ENCODE results near the gene GUSB.

Gene GUSB

GRCh38 chr7:65988084-65988483, 6.1 kb upstream of the GUSB start:
- no peaks in the 10 kb centered on the region for H3K9me3 ChIP-seq (replicated peaks; ENCODE audit: insufficient read depth, low read length)
- no peak overlapping the region for H3K27ac ChIP-seq (ENCODE audit: low read length)
- no peak overlapping the region for H2AFZ ChIP-seq (ENCODE audit: low read length)
- H3K4me2 ChIP-seq (ENCODE audit: low read depth, low read length), result no peak overlapping the region
- no peak overlapping the region for H3K4me3 ChIP-seq (ENCODE audit: low read length)
- TF ChIP-seq, protein P1, sequence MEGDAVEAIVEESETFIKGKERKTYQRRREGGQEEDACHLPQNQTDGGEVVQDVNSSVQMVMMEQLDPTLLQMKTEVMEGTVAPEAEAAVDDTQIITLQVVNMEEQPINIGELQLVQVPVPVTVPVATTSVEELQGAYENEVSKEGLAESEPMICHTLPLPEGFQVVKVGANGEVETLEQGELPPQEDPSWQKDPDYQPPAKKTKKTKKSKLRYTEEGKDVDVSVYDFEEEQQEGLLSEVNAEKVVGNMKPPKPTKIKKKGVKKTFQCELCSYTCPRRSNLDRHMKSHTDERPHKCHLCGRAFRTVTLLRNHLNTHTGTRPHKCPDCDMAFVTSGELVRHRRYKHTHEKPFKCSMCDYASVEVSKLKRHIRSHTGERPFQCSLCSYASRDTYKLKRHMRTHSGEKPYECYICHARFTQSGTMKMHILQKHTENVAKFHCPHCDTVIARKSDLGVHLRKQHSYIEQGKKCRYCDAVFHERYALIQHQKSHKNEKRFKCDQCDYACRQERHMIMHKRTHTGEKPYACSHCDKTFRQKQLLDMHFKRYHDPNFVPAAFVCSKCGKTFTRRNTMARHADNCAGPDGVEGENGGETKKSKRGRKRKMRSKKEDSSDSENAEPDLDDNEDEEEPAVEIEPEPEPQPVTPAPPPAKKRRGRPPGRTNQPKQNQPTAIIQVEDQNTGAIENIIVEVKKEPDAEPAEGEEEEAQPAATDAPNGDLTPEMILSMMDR (IDR thresholded peaks at IDR 0.05; ENCODE audit: low read length), result no peak
- TF ChIP-seq EZH2phosphoT487 (IDR thresholded peaks at IDR 0.05; ENCODE audit: low read length) (no peak), EZH2 (optimal IDR thresholded peaks at IDR 0.05; ENCODE audit: low read depth, low read length) (no peak)
- no peaks in the 10 kb centered on the region for H3K9me2 ChIP-seq (replicated peaks; ENCODE audit: insufficient read depth, low read length)
- H3F3A ChIP-seq (ENCODE audit: insufficient read depth, low read length), result no peaks in the 10 kb centered on the region
- no peaks in the 10 kb centered on the region for H3K79me2 ChIP-seq (ENCODE audit: low read length)
- no peaks in the 10 kb centered on the region for H4K20me1 ChIP-seq (ENCODE audit: insufficient read depth, low read length)
- no peak for DNase-seq
- no peaks in the 10 kb centered on the region for H3K36me3 ChIP-seq (replicated peaks; ENCODE audit: insufficient read depth, low read length)
- H3K27me3 ChIP-seq (replicated peaks; ENCODE audit: insufficient read depth, low read length), result no peaks in the 10 kb centered on the region
- H3K9ac ChIP-seq (ENCODE audit: low read length), result no peak overlapping the region
- no peaks in the 10 kb centered on the region for H3K4me1 ChIP-seq (ENCODE audit: low read length)

DNA sequence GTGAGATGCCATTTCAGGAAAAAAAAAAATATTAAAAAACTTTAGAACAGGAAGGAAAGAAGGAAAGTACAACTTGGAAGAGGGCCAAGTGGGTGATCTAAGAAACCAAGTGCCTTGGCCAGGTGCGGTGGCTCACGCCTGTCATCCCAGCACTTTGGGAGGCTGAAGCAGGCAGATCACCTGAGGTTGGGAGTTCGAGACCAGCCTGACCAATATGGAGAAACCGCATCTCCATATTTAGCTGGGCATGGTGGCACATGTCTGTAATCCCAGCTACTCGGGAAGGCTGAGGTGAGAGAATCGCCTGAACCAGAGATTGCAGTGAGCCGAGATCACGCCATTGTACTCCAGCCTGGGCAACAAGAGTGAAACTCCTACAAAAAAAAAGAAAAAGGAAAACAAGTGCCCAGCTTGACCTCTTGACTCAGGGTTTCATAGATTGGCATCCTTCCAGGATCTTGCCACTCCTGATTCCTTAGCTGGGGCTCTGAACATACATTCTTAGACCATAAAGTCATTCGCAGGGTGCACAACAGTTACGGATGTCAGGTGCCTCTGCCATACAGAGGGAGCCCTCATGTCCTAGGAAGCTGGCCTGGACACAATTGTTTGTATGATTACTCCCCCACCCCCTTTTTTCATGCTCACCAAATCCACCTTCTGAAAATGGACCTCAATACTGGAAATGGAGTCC, 2.1 kb upstream of the GUSB start:
- Histone ChIP-seq H3K27ac (ENCODE audit: low read length) (no peak overlapping the region), H3K9me3 (replicated peaks; ENCODE audit: insufficient read depth, low read length) (no peaks in the 10 kb centered on the region), H3F3A (ENCODE audit: insufficient read depth, low read length) (no peaks in the 10 kb centered on the region), H3K79me2 (ENCODE audit: low read length) (peaks cover 29% of the 10 kb centered on the region), H3K4me3 (ENCODE audit: low read length) (no peak overlapping the region), H3K4me1 (ENCODE audit: low read length) (0 out of 2 replicates have a peak, but pooled peaks cover 3% of the 10 kb centered on the region), H4K20me1 (ENCODE audit: insufficient read depth, low read length) (peaks cover 4% of the 10 kb centered on the region; the same call in 1 of the 2 replicates), H3K27me3 (replicated peaks; ENCODE audit: insufficient read depth, low read length) (no peaks in the 10 kb centered on the region), H3K36me3 (replicated peaks; ENCODE audit: insufficient read depth, low read length) (no peaks in the 10 kb centered on the region), H3K9me2 (replicated peaks; ENCODE audit: insufficient read depth, low read length) (no peaks in the 10 kb centered on the region), H3K9ac (ENCODE audit: low read length) (no peak overlapping the region), H3K4me2 (ENCODE audit: low read depth, low read length) (no peak overlapping the region), H2AFZ (ENCODE audit: low read length) (no peak overlapping the region)
- no peak for TF ChIP-seq EZH2 (optimal IDR thresholded peaks at IDR 0.05; ENCODE audit: low read depth, low read length)
- TF ChIP-seq, protein P1 (IDR thresholded peaks at IDR 0.05; ENCODE audit: low read length), result no peak
- no peak for TF ChIP-seq EZH2phosphoT487 (IDR thresholded peaks at IDR 0.05; ENCODE audit: low read length)
- DNase-seq, result no peak

DNA sequence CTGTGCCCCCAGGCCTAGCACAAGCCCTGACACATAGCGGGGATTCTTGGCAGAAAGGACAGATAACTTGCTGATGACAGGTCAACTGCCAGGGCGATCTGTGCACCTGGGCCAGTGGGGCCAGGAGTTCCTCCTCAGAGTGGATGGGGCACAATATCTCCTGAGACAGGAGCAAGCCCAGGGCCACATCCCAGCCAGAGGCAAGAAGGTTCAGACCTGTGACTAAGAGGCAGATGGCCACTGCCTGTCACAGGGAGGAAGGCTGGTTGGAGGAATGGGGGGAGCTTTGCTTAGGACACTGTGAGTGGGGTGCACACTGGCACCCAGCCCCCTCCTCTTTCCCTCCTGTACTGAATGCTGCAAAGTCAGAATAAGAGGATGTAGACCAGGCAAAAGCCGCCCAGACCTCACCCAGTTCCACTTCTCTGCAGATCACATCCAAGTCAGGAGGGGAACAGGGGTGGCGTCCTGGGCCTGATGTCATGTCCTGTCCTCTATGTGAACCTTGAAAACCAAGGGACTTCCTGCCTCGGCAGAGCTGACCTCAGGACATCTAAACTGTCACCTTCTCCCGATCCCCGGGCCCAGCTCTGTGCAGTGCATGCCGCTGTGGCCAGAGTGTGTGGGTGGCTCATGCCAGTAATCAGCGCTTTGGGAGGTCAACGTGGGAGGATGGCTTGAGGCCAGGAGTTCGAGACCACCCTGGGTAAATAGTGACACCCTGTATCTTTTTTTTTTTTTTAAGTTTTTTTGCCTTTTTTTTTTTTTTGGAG, 1.3 kb downstream of the GUSB start:
- Histone ChIP-seq H2AFZ (ENCODE audit: low read length) (no peak overlapping the region), H3K4me2 (ENCODE audit: low read depth, low read length) (peak overlapping the region; percentile 86; the same call in 1 of the 2 replicates), H3K36me3 (replicated peaks; ENCODE audit: insufficient read depth, low read length) (no peaks in the 10 kb centered on the region), H4K20me1 (ENCODE audit: insufficient read depth, low read length) (peaks cover 4% of the 10 kb centered on the region; the same call in 1 of the 2 replicates), H3K9me2 (replicated peaks; ENCODE audit: insufficient read depth, low read length) (no peaks in the 10 kb centered on the region), H3K27ac (ENCODE audit: low read length) (peak overlapping the region; percentile 10; the same call in 1 of the 2 replicates), H3K9ac (ENCODE audit: low read length) (peak overlapping the region; percentile 96; the same call in 1 of the 2 replicates), H3K27me3 (replicated peaks; ENCODE audit: insufficient read depth, low read length) (no peaks in the 10 kb centered on the region), H3K9me3 (replicated peaks; ENCODE audit: insufficient read depth, low read length) (no peaks in the 10 kb centered on the region), H3K79me2 (ENCODE audit: low read length) (peaks cover 37% of the 10 kb centered on the region), H3K4me3 (ENCODE audit: low read length) (peak overlapping the region; percentile 93), H3K4me1 (ENCODE audit: low read length) (0 out of 2 replicates have a peak, but pooled peaks cover 3% of the 10 kb centered on the region), H3F3A (ENCODE audit: insufficient read depth, low read length) (no peaks in the 10 kb centered on the region)
- no peak for TF ChIP-seq EZH2 (optimal IDR thresholded peaks at IDR 0.05; ENCODE audit: low read depth, low read length)
- TF ChIP-seq EZH2phosphoT487 (IDR thresholded peaks at IDR 0.05; ENCODE audit: low read length), result no peak
- peak; percentile 72 for DNase-seq
